A673 (cell line): Measurements from ENCODE around the gene BICD1.

Experiments
- CTCF ChIP-seq: fragments of 300-800, 200-600 bp; sonication (generic); conservative IDR thresholded peaks from 2 replicates; pipeline ENCODE4 v1.5.1; 2017; ENCODE audit warnings: low read depth, mild to moderate bottlenecking, antibody characterized with exemption, low read length, moderate library complexity, mixed read lengths
- EZH2 ChIP-seq: fragments of 200-600 bp; sonication (generic); IDR thresholded peaks from 2 replicates; pipeline ENCODE4 v1.6.1; 2017; ENCODE audit warnings: borderline replicate concordance, low read depth, mild to moderate bottlenecking, mixed read lengths, antibody characterized with exemption, low read length; ENCODE audit not compliant: poor library complexity, severe bottlenecking

GRCh38 chr12:32226768-32227167 lies 120.1 kb downstream of the BICD1 start:
- TF ChIP-seq CTCF (no peak), EZH2 (no peak)
